ENCODE results near the gene GFOD1.

DNA sequence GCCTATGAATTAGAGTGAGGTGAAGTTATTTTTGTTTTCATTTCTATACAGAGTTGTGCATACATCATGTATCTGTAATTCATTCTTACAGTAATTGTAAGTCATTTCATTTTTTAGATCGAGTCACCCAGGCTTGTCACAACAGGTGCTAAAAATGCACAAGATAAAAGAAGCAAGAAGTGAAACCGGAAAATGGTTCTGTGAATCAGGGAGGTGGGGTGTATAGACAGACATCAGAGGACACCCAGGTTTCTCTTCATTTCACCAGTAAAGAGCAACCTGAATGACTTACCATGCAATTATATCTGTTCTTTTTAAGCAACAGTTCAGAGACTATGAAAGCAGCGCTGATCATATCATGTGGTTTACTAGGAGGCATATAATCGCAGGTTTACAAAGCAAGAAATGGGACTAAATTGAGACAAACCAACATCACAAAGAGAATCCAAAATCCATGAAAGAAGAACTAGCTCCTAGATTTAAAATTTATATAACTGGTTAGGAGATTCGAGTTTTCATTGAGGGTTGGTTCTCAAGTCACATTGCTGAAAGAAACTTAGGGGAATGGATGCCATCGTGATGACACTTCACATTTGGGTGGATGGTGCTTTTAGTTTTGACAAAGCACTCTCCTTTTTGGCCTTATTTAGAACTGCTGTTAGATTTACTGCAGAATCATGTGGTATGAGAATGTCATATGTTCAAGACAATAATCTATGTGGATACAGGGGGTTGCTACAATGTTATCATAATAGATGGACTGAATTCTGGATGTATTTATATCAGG, 131.2 kb downstream of the GFOD1 start:
- TF ChIP-seq, protein P1, sequence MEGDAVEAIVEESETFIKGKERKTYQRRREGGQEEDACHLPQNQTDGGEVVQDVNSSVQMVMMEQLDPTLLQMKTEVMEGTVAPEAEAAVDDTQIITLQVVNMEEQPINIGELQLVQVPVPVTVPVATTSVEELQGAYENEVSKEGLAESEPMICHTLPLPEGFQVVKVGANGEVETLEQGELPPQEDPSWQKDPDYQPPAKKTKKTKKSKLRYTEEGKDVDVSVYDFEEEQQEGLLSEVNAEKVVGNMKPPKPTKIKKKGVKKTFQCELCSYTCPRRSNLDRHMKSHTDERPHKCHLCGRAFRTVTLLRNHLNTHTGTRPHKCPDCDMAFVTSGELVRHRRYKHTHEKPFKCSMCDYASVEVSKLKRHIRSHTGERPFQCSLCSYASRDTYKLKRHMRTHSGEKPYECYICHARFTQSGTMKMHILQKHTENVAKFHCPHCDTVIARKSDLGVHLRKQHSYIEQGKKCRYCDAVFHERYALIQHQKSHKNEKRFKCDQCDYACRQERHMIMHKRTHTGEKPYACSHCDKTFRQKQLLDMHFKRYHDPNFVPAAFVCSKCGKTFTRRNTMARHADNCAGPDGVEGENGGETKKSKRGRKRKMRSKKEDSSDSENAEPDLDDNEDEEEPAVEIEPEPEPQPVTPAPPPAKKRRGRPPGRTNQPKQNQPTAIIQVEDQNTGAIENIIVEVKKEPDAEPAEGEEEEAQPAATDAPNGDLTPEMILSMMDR (IDR thresholded peaks at IDR 0.05) = no peak
- no peak for TF ChIP-seq EP300 (IDR thresholded peaks at IDR 0.05)
- no peak for TF ChIP-seq POLR2AphosphoS5 (IDR thresholded peaks at IDR 0.05)

All from sigmoid colon (tissue), 4 donors.